T-cell (primary cell): ENCODE data around the gene JOSD2. TPM values are rescaled to one million over a fixed set of nuclear protein-coding genes. Genes with fewer than 3 reads are reported as not detected.

Experiments
- total RNA-seq, 35 experiments: library from RNA in 6 of 35; stranded (reverse) in 6 of 35; fragments of 120-200 nt in 1 of 35; gene quantifications; one replicate each; pipeline versions ENCODE4 v1.2.1 to v1.2.4 and lab custom pipeline; 2013 to 2026

JOSD2 gene
- total RNA-seq, 5 donors from 2014 or later (not counting 1 experiment from before 2014, with no cell fraction given): 15.4 to 45.7 (median 40.6) TPM

Other genes starting within 250 kb of the JOSD2 start
- gene KCNC3, start 181.8 kb downstream of the JOSD2 start, total RNA-seq: 1 to 10 TPM in 4 of 5 donors, under 1 TPM in 1; 0.75 to 4.3 (median 1.5) TPM
- gene NAPSA, start 145.6 kb downstream of the JOSD2 start, total RNA-seq: 1 to 10 TPM; 2.6 to 7.1 (median 3.0) TPM
- 100 to 1,000 TPM; 109 to 236 (median 117) TPM for gene NR1H2, start 134.7 kb downstream of the JOSD2 start, total RNA-seq
- gene POLD1, start 126.8 kb downstream of the JOSD2 start, total RNA-seq: 10 to 100 TPM; 32.9 to 67.1 (median 54.0) TPM
- gene SPIB, start 92.3 kb downstream of the JOSD2 start, total RNA-seq: 1 to 10 TPM in 4 of 5 donors, under 1 TPM in 1; 0.72 to 9.7 (median 4.1) TPM
- gene MYBPC2, start 78.3 kb downstream of the JOSD2 start, total RNA-seq: under 1 TPM in 2 of 5 donors, not detected in 3; 0.28 to 0.38 TPM
- 10 to 100 TPM; 83.7 to 98.1 (median 89.7) TPM for gene EMC10, start 34.7 kb downstream of the JOSD2 start, total RNA-seq
- gene GARIN5A, start 34.3 kb downstream of the JOSD2 start, total RNA-seq: 1 to 10 TPM in 1 of 5 donors, under 1 TPM in 3, not detected in 1; 0.60 to 1.2 (median 0.67) TPM
- gene ASPDH, start 2.7 kb upstream of the JOSD2 start, total RNA-seq: not detected
- gene LRRC4B, start 57.2 kb upstream of the JOSD2 start, total RNA-seq: not detected
- gene SYT3, start 128.7 kb upstream of the JOSD2 start, total RNA-seq: under 1 TPM in 3 of 5 donors, not detected in 2; 0.41 to 0.68 (median 0.57) TPM
- gene C19orf81, start 138.3 kb upstream of the JOSD2 start, total RNA-seq: 1 to 10 TPM in 1 of 5 donors, not detected in 4; 1.5 TPM
- 1 to 10 TPM in 2 of 5 donors, under 1 TPM in 3; 0.06 to 3.3 (median 0.36) TPM for gene SHANK1, start 208.6 kb upstream of the JOSD2 start, total RNA-seq
- gene CLEC11A, start 212.2 kb upstream of the JOSD2 start, total RNA-seq: 1 to 10 TPM; 1.4 to 5.0 (median 3.7) TPM